NB4 (cell line): Measurements from ENCODE around the gene ARL4A.

Source experiments
- CTCF ChIP-seq: IDR thresholded peaks from one replicate; pipeline ENCODE4 v1.5.1; 2012; ENCODE audit warnings: low read depth, low read length
- POLR2A ChIP-seq: IDR thresholded peaks from 2 replicates; pipeline ENCODE4 v1.6.1; 2011; ENCODE audit warnings: mild to moderate bottlenecking; ENCODE audit not compliant: insufficient read length; ENCODE audit errors: extremely low read depth

GRCh38 chr7:12643644-12644043 lies 43.8 kb upstream of the ARL4A start:
- TF ChIP-seq CTCF (no peak), POLR2A (no peak)
